DOHH2 (cell line): ENCODE measurements around the gene CDC42EP3.

ENCODE experiments used
- CTCF ChIP-seq: fragments of 200-600 bp; sonication (generic); IDR thresholded peaks from one replicate; pipeline ENCODE4 v1.5.1; 2014; ENCODE audit warnings: antibody characterized with exemption, mild to moderate bottlenecking, low read depth, low read length; ENCODE audit not compliant: poor library complexity, severe bottlenecking
- EZH2phosphoT487 ChIP-seq: fragments of 200-600 bp; sonication (generic); IDR thresholded peaks from 2 replicates; pipeline ENCODE4 v1.6.1; 2017; ENCODE audit warnings: borderline replicate concordance, mild to moderate bottlenecking, antibody characterized with exemption, low read length, moderate library complexity, mixed read lengths

- TF ChIP-seq CTCF (no peak), EZH2phosphoT487 (no peak)
Measured at GRCh38 chr2:37609782-37610181, 61.7 kb downstream of the CDC42EP3 start.
